NCI-H2107 treated with DMSO at 0.1 percent for 48 hours (cell line): ENCODE results near the gene XPNPEP1.

ENCODE experiments used
- DNase-seq: peaks from one replicate; lab custom pipeline; 2025; ENCODE audit not compliant: unreplicated experiment; lab: John Stamatoyannopoulos, UW

XPNPEP1 gene

DNA sequence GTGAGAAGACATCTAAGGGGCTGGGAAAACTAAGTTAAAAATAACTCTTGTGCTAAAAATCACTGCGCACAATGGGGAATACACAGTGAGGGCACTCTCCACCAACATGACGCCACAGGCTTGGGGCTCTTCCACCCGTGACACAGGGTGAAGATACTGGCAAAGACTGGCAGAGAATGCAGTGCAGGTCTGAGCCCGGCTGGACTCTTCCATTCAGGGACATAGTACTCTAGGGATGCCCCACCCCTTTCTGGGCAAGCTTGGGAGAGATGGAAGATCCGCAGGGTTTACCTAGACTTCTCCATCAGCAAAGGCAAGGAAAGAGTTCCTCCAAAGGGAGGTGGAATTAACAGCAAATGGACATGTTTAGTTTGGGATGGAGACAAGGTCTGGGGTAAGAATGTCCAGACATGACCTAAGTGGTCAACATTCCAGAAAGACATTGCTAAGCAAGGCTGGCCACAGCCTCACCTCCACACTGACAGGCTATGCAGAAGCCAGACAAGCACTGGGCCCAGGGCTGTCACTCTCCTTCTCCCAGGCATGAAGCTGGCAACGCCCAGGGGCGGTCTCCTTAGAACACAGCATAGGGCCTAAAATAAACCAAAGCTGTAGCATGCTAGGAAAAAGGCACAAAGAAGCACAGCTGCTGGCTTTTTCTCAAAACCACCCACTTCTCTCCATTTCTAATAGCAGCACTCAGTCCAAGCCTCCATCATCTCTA lies 28.1 kb downstream of the XPNPEP1 start:
- no peak for DNase-seq

DNA sequence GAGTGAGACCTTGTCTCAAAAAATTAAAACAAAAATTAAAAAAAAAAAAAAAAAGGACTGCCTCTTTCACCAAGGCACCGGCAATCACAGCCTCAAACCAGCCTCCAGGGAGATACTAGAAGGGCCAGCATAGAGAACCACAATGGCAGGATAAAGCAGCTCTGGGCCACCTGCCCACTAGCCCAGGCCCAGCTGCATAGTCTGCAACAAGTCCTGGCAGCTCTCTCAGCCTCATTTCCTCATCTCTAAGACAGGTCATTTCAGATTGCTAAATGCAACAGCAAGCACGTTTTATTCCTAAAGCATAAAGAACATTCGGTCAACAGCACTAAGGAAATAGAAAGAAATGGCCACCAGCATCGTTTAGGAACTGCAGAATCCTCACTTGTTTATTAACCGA lies 28.8 kb downstream of the XPNPEP1 start:
- peak; percentile 31 for DNase-seq

DNA sequence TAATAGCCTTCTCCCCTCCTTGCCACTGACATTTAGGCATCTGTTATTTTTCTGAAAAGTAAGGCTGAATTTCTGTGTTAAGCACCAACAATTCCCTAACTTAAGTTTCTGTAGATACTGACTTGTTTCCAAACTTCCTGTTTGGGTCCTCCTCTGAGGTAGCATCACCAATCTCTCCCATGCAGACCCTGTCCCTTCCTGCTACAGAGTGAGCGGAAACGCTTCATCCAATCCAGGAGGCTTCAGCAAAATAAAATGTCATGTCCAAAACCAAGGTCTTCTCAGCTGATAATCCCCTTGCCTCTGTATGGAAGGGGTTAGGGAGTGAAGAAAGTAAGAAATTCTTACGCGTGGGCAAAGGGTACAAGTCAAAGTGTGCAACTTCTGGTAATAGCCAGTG lies 29.9 kb downstream of the XPNPEP1 start:
- DNase-seq: no peak

DNA sequence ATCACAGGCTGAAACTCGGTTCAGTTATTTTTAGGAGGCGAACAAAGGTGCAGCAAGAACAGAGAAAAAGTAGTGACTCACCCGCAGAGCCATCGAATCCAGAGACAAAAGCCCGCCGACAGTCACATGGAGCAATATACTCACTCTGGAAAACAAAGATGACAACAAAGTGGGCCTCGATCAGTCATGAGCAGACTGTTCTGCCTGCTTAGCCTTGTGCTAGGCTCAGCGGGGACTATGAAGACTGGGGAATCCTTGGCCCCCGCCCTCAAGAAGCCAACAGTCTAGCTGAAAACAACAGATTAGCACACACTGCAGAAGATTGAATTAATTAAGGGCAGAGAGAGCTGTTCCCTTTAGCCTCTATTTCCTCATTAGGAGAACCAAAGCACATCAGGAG lies 30.4 kb downstream of the XPNPEP1 start:
- no peak for DNase-seq

DNA sequence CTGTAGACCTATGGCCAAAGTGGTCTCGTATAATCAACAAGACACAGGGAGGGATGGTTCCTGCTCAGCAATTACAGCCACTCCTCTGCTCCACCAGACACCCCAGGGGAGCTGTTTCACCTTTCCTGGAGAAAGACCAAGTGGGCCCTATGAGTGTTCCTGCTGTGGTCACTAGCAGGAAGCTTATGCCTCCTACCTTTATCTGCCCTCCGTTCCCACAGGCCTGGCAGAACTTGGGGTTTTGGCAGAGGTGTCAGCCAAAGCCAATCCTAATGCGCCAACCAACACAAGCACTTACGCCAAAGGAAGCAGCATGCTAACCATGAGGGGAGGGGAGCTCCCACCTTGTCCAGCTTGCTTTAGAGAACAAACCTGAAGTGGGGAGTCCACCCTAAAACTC lies 31.2 kb downstream of the XPNPEP1 start:
- DNase-seq: no peak

DNA sequence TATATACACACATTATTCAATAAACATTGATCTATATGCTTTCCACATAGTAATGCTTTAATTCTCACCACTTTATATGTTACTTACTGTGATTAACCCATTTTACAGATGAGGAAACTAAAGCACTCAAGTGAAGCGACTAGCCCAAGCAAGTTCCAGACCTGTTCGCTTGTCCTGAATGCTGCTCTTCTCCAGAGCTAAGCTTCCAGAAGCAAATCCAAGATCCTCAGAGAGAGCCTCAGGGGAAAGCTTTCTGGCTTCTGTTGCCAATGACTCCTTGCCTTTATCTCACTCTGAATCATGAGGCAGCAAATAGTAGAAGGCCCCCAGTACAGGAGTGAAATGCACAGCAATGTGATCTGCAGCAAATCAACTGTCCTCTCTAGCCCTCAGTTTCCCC lies 32.2 kb downstream of the XPNPEP1 start:
- DNase-seq: no peak

DNA sequence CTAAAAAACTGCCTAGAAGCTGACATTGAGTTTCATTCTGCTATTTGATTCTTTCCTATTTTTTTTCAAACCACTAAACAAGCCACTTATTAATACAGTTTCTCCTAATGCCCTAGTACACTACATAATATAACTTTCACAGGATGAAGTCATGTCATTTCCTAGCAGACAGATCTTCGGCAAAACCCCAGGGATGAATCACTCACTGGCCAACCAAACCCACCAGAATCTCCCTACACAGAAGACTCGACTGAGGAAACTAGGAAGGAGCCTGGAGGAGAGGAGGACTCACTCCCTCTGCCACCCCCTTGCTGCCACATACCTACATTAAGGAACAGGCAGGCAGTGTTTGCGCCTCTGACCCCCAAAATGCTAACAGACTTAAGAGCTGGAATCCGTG lies 33.4 kb downstream of the XPNPEP1 start:
- DNase-seq: no peak

DNA sequence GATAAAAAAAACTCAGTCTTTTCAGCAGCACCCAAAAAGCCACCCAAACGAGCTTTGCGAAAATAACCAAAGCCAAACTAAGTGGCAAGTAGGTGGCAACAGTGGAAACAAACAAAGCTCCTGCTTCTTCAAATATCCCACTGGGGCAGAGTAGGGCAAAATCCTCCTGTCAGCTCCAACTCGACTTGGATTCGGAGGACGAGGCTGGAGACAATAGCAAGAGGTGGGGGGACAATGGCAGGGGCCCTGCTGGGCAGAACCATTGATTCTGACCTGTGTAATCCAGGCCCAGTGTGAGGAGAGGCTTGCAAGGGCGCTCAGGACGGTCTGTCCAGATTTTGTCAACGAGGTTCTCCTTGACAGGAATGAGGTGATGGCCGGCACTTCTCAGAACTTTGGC lies 35.5 kb downstream of the XPNPEP1 start:
- DNase-seq: no peak

DNA sequence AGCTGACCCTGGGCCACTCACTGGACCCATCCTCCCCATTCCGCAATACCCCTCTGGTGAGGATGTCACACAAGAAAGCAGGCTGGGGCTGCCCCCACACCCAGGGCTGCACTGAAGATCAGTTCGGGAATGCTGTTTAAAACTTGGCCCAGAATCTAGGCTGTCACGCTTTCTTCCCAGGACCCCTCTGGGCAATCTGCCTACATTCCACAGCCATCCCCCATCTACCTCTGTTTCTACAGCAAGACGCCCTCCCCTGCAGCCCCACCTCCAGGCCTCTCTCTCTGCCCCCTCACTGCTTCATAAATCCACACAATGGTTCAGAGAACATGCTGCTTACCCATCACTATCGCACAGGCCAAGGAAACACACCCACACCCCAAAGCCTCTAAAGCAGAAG lies 36.1 kb downstream of the XPNPEP1 start:
- DNase-seq: no peak

DNA sequence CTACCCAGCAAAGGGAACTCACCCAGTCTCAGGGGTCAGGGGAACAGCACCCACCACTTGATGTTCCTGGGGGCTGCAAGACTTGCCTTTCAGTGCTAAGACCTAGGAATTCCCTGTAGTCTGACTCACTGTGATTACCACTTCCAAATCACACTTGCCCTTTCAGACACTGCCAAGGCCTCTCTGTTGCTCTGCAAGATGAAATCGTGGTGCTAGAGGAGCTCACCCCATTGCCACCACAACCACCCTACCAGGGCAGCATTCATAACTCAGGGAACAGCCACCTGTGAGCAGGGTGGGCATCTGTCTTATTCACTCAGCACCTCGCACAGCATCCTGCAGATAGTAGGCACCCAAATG lies 36.5 kb downstream of the XPNPEP1 start:
- no peak for DNase-seq

DNA sequence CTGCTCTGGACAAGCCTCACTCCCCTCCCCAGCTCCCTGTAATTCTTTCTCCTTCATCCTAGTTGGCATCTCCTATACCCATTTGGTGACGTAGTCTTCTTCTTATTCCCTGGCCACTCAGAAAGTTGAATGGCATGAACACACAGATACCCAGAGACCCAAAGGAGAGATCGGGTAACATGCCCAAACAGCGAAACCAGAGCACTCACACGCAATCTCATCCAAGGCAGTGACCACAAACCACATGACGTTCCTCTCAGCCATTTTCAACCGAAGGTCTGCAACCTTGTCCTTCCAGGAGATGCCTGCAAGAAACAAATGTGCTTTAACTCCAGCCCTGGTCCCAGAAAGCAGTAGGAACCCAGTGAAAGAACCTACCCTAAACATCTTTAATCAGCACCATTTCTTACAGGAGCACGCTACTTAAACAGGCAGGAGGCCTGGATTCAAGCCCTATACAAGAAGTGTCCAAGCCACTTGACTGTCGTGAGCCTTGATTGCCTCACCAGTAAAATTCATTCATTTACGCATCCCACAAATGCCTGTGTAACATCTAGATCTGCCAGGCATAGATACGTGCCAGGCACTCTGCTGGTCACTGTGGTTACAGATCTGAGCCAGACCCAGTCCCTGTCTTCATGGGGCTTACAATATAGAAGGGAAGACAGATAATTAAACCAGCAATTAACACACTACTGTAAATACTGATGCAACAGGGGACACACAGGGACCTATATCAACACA lies 37.1 kb downstream of the XPNPEP1 start:
- DNase-seq: peak; percentile 19

DNA sequence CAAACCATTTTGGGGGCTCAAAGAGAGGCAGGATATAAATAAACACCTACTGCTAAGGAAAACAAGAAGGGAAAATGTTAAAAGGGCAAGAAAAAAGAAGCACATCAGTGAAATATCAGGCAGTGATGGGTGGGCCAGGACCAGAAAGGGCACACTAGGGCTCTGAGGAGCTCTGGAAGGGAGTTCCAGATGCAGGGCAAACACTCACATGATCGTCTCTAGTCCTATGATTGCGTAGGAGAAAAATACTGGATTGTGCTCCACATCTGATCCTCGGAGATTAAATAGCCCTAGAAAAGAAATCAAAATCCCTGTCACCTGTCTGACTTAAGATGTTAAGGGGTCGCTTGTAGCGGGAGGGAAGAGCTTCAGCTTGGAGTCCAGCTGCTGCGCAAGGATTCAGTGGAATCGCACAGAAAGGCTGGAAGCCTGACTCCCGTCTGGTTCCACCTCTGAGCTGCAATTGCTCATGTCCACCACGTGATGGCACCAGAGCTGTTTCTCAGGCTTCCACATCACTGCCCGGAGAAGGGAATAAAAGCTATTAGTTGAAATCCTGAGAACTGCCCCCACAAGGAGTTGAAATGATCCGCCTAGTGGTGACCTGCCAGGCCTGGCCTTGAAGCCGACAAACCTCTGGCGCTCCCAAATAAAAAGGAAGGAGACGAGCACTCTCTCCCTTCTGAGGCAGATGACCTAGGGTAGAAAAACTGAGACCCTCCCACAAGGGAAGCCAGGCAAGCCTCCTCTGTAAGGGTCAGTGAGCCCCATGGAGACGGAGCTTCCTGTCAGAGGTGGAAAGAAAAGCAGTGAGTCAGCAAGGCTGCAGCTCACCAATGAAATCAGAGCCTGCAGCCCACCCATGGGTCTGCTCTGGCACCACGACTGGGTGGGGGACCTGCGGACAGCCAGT lies 39.2 kb downstream of the XPNPEP1 start:
- DNase-seq: peak; percentile 51

DNA sequence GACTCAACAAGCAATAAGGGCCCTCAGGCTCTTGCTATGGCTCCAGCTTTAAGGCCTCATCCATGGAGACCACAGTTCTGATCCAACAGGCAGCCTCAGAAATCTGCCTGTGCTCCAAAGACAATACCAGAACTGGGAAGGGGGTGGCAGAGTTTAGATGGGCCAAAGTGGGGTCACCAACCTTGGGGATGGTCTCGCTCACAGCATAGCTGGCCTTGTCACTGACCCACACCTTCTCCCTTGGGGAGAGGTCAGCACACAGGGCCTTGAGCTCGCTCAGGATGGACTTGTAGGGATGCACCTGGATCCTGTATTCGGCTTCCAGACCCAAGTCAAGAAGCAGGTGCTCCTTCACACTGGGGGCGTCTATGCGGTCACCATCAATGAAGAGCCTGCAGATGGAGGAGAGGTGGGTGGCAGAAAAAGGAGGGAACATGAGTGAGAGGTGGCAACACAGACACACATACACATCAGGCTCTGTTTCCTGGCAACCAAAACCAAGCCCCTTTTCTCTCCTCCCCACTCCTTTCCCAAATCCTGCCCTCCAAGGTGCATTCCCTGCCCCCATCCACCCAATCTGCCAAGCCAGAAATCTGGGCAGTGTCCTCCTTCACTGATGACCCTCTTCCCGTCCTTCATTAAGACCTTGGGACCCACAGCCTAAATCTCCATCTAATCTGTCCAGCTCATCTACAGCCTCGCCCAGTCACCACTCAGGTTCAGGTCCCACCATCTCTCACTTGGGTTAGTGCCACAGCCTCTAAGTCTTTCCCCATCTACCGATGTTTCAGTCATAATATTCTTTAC lies 40.9 kb downstream of the XPNPEP1 start:
- no peak for DNase-seq

DNA sequence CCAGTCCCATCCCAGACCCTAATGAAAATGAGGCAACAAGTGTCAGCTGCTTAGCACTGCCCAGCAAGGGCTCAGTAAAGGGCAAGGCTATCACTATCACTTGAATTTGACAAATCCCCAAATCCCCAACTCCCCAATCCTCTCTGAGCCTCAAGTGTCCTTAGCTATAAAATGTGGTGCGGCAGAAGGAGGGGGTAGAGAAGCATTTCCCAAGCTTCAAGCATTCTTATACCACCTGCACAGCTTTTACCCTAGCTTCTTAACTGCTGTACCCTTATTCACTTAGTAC lies 41.6 kb downstream of the XPNPEP1 start:
- DNase-seq: no peak

DNA sequence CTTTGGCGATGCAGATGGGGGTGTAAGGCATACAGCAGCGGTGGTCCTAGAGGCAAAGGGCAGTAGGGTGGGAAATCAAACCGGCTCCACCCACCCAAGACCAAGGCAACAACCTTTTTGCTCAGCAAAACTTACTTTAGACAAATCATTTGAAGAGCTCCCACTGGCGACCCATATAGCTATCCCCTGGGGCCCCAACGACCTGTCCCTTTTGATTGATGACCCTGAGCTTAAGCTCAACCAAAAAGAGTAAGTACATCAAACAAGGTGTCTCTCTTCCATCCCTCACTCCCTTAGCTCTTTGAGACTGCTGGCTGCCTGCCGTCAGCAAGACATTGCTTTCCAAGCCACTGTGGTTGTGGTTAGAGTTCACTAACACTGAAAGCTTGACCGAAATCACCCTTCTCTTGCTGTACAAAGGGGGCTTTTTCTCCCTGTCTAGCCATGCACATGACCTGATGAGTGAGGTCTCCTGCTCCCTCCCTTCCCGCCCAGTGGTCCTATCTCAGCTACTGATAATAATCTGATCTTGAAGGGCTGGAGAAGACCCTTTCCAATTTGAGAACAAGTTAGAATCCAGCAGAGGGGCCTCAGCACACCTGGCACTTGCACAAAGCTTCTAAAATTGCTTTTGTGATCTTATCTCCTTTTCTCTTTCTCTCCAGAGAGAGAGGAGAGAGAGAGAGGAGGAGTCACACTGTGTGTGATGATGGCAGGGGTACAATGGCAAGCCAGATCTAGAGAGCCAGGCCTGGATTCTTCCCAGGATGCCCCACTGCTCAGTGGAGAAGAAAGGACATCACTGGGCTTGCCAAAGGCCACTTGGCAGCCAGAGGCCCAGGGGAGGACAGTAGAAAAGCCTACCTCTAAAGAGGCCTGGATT lies 42.2 kb downstream of the XPNPEP1 start:
- DNase-seq: no peak

DNA sequence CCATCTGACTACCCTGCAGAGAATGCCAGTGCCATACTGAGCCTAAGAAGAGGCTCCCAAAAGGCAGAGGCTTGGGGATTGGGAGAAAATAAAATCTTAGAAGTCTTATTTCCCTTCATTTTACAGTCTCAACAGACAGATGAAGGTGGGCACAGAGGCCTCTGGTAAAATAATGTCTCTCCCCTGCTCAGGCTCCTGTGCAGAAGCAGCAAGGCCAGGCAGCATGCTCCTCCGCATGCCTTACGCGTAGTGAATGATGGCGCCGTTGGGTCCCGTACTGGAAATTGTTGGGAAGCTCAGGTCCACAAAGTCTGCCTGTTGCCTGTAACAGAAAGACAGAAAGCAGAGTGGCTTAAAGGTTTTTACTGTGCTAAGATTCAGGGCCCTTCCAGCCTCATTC lies 45.8 kb downstream of the XPNPEP1 start:
- no peak for DNase-seq

DNA sequence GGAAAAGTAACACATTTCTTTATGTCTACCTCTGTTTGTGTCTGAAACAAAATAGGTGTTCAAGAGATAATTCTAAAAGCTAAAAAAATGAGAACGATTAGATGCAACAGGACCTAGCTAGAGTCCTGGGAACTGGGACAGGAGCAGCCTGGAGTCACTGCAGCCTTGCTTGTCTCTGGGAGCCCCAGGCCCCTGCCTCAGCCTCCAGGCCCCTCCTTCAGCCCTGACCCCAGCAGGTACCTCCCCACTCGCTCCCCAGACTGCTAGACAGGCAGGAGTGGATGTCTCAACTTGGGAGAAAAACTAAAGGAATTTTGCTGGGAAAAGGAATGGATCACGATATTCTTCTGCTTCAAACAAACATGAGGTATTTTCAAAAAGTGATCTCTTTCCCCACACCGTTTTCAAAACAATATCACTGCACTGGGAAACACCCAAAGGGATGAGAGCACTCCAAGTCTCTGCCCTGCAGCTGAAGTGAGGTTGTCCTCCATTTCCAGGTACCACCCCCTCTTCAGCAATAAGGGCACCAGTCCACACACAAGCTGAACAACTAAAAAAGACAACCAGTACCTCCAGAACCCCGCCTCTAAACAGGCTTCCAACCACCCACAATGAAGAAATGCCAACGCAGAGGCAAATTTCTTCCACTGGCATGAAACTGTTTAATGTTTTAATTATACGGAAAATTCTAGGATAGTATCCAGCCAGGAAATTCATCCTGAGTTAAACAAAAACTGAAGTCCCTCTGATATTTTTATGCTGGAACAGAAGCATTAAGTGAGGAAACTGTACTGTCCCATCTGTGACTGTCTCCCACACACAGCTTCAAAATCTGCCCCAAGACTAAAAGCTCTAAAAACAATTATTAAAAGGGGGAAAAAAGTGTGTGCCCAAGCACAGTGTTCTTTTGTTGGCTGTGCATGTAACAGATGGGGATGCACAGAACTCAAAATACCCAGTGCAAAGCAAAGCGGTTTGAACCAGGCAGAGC lies 47.2 kb downstream of the XPNPEP1 start:
- no peak for DNase-seq

DNA sequence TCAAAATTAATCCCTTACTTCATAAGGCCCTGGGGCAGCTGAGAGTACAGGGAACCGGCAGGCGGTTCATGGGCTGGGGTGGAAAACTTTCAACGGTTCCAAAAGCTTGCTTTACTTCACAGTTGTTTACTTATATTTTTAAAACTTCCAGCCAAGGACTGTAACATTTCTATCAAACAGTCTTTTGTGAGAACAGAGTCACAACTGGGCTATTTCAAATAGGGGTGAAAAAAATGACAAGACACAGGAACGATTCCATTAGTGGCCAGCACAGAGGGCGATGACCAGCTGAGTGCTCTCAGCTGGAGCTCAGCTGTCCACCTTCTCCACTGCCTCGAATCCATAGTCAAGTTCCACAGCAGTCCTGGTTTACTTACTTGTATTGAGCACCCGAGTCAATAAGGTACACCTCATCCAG lies 48.2 kb downstream of the XPNPEP1 start:
- DNase-seq: no peak

DNA sequence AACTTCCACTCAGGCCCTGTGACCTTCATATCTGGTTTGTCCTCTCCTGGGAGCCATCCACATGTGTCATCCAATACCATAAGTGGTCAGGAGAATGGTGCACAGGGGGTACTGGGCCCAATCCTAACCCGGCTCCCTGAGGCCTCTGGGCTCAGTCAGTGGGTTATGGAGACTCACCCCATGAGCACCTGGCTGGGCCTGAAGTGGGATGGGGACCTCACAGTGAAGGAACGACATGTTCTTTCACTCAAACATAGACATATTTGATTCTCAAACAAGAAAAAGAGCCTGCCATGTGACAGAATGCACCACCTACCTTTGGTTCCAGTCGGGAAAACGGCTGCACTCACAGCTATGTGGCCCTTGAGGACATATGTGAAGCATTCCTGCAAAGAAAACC lies 51.8 kb downstream of the XPNPEP1 start:
- no peak for DNase-seq
